MCF 10A (cell line): ENCODE measurements around the gene ALOX5. TPM values are rescaled to one million over a fixed set of nuclear protein-coding genes. Genes with fewer than 3 reads are reported as not detected.

Experiments used
- BruUV-seq: library from RNA; stranded (reverse); fragments of 400-500 nt; replicated peaks from 2 replicates; lab custom pipeline; 2021; lab: Mats Ljungman, UMichigan
- CTCF ChIA-PET: fragments of 300-600 bp; sonication (Branson Sonifier 250); formaldehyde crosslinking; extraction: SDS; loops from one replicate; lab custom pipeline; 2021; ENCODE audit warnings: antibody characterized with exemption, inconsistent platforms; lab: Yijun Ruan, JAX
- POLR2A ChIA-PET: fragments of 300-600, 350-650 bp; sonication (Branson Sonifier 250); formaldehyde crosslinking; extraction: SDS; loops from one replicate; lab custom pipeline; 2020; ENCODE audit warnings: antibody characterized with exemption, inconsistent platforms; lab: Yijun Ruan, JAX
- DNase-seq: peaks from one replicate; pipeline ENCODE4 v3.0.0-alpha.2; 2018; ENCODE audit not compliant: unreplicated experiment
- H3K27ac Mint-ChIP-seq: one replicate; pipeline ENCODE4 v1.8.0; 2022; ENCODE audit warnings: mild to moderate bottlenecking, low read depth, mixed read lengths; ENCODE audit not compliant: unreplicated experiment
- H3K27me3 Mint-ChIP-seq: one replicate; pipeline ENCODE4 v1.8.0; 2022; ENCODE audit warnings: mixed read lengths; ENCODE audit not compliant: insufficient read depth, unreplicated experiment
- H3K36me3 Mint-ChIP-seq: one replicate; pipeline ENCODE4 v1.8.0; 2022; ENCODE audit warnings: mild to moderate bottlenecking, moderate library complexity, mixed read lengths; ENCODE audit not compliant: insufficient read depth, unreplicated experiment
- H3K4me1 Mint-ChIP-seq: one replicate; pipeline ENCODE4 v1.8.0; 2022; ENCODE audit warnings: mixed read lengths; ENCODE audit not compliant: insufficient read depth, unreplicated experiment
- H3K4me3 Mint-ChIP-seq: one replicate; pipeline ENCODE4 v1.8.0; 2022; ENCODE audit warnings: mild to moderate bottlenecking, moderate library complexity, mixed read lengths; ENCODE audit not compliant: unreplicated experiment
- H3K9me3 Mint-ChIP-seq: one replicate; pipeline ENCODE4 v1.8.0; 2022; ENCODE audit warnings: mixed read lengths; ENCODE audit not compliant: unreplicated experiment
- intact Hi-C: fragments of 100-400 bp; cut with micrococcal nuclease; formaldehyde crosslinking; loops from 2 replicates; pipeline ENCODE4 v1.14.1; 2022
- total RNA-seq: library from RNA; stranded (reverse); gene quantifications from 2 replicates; pipeline ENCODE4 v1.2.3, GENCODE V29; 2022
- TF ChIP-seq, protein P1 (sequence below): fragments of 200-600 bp; IDR thresholded peaks from one replicate; pipeline ENCODE4 v1.8.0; 2022; ENCODE audit warnings: antibody characterized with exemption, mild to moderate bottlenecking; ENCODE audit not compliant: unreplicated experiment

Gene ALOX5
- total RNA-seq, 1 experiment from 2014 or later: not detected

DNA sequence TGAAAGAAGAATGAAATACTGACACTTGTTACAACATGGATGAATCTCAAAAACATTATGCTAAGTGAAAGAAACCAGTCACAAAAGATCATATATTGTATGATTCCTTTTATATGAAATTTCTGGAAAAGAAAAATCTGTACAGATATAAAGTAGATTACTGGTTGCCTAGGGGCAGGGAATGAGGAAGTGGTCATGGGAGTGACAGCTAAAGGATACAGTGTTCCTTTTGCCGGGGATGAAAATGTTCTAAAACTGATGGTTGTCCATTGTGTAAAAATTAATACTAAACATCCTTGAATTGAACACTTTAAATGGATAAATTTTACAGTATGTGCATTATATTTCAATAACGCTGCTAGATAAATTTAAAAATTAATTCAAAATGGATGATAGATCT lies 25.1 kb downstream of the ALOX5 start:
- H3K4me3 Mint-ChIP-seq: no peak overlapping the region
- no peak for DNase-seq
- ChIA-PET POLR2A (no interaction called here), CTCF (no interaction called here)
- no peaks in the 10 kb centered on the region for H3K36me3 Mint-ChIP-seq
- no TSS peak for BruUV-seq
- intact Hi-C loops: no loop called here
- no peaks in the 10 kb centered on the region for H3K9me3 Mint-ChIP-seq
- TF ChIP-seq, protein P1, sequence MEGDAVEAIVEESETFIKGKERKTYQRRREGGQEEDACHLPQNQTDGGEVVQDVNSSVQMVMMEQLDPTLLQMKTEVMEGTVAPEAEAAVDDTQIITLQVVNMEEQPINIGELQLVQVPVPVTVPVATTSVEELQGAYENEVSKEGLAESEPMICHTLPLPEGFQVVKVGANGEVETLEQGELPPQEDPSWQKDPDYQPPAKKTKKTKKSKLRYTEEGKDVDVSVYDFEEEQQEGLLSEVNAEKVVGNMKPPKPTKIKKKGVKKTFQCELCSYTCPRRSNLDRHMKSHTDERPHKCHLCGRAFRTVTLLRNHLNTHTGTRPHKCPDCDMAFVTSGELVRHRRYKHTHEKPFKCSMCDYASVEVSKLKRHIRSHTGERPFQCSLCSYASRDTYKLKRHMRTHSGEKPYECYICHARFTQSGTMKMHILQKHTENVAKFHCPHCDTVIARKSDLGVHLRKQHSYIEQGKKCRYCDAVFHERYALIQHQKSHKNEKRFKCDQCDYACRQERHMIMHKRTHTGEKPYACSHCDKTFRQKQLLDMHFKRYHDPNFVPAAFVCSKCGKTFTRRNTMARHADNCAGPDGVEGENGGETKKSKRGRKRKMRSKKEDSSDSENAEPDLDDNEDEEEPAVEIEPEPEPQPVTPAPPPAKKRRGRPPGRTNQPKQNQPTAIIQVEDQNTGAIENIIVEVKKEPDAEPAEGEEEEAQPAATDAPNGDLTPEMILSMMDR: no peak
- peaks cover 11% of the 10 kb centered on the region for H3K4me1 Mint-ChIP-seq
- no peak overlapping the region for H3K27ac Mint-ChIP-seq
- H3K27me3 Mint-ChIP-seq: peaks cover 33% of the 10 kb centered on the region

DNA sequence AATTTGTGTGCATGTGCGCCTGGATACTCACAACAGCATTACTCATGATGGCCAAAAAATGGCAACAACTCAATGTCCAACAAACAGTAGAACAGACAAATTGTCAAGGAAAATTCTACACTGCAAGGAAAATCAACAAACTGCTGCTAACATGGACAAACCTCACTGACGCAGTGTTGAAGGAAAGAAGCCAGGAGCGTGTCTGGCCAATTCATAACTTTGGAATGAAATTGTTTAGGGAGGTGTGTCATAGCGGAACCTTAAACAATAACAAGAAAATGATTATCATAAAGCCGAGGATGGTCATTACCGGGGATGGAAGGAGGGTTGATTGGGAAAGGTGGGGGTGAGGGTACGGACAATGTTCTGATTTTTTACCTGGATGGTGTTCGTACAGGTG lies 29.1 kb downstream of the ALOX5 start:
- ChIA-PET CTCF (interaction anchor here (0.6 kb wide), 1 partner anchor 1794 kb away, joined by 3 read pairs; no protein-coding TSS in a partner anchor), POLR2A (no interaction called here)
- Mint-ChIP-seq H3K9me3 (no peaks in the 10 kb centered on the region), H3K27me3 (peaks cover 66% of the 10 kb centered on the region), H3K27ac (no peak overlapping the region), H3K4me3 (no peak overlapping the region), H3K4me1 (peaks cover 11% of the 10 kb centered on the region), H3K36me3 (no peaks in the 10 kb centered on the region)
- BruUV-seq: no TSS peak
- DNase-seq: peak; percentile 25
- intact Hi-C loops: no loop called here
- TF ChIP-seq, protein P1: no peak

DNA sequence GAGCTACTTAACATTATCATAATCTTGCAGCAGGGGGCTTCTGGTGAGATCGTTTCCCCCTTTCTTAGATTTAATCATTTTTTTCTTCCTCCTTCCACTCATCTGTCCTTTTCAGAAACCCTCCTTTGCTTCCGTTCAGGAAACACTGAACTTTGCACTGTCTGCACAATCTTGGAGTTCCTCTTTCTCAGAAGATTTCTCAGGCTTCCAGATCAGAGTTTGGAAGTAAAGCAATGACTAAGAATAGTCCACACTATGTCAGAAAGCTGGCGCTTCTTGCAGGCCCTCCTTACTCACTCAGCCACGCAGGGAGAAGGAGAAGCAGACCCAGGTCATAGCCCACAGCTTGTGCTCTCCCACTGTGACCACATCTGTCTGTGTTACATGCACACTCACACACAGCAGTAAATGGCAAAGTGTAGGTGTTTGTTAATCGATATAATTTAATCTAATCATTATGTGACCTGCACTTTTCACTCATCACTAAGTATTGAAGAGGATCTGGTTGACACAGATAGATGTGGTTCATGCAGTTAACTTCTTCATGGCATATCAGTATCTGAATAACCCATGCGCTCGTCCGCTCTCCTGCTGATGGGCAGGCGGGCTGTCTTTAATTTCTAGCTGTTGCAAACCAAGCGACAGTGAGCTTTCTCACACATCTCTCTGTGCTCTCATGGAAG lies 30.2 kb downstream of the ALOX5 start:
- CTCF ChIA-PET: interaction anchor here (0.6 kb wide), 1 partner anchor 268 kb away, joined by 3 read pairs; the partner anchor contains the start of gene ZFAND4
- DNase-seq: no peak
- intact Hi-C loops: no loop called here
- Mint-ChIP-seq H3K4me1 (peaks cover 11% of the 10 kb centered on the region), H3K27ac (no peak overlapping the region), H3K4me3 (no peak overlapping the region), H3K9me3 (no peaks in the 10 kb centered on the region), H3K36me3 (no peaks in the 10 kb centered on the region), H3K27me3 (peaks cover 66% of the 10 kb centered on the region)
- BruUV-seq: no TSS peak
- TF ChIP-seq, protein P1: no peak
- POLR2A ChIA-PET: interaction anchor here (1.3 kb wide), 1 partner anchor 27 kb away, joined by 3 read pairs; no protein-coding TSS in a partner anchor

DNA sequence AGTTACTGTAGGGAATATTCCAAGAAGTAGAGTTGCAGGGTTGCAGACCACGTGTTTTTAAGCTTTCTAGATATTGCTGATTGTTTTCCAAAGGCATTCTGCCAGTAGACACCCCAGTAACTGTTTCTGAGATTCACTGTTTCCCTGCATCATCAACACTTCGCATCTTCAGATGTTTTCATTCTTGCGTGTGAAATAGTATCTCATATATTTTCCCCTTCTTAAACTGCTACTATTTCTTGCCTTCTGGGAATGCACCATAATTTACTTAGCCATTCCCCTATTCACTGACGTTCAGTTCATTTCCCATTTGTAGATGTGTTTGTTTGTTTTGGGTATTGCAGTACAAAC lies 30.7 kb downstream of the ALOX5 start:
- H3K4me1 Mint-ChIP-seq: peaks cover 11% of the 10 kb centered on the region
- no peak overlapping the region for H3K27ac Mint-ChIP-seq
- no peak overlapping the region for H3K4me3 Mint-ChIP-seq
- no peaks in the 10 kb centered on the region for H3K9me3 Mint-ChIP-seq
- no peaks in the 10 kb centered on the region for H3K36me3 Mint-ChIP-seq
- DNase-seq: no peak
- BruUV-seq: no TSS peak
- intact Hi-C loops: no loop called here
- peaks cover 67% of the 10 kb centered on the region for H3K27me3 Mint-ChIP-seq
- CTCF ChIA-PET: interaction anchor here (0.6 kb wide), 1 partner anchor 268 kb away, joined by 3 read pairs; the partner anchor contains the start of gene ZFAND4
- TF ChIP-seq, protein P1: no peak
- POLR2A ChIA-PET: interaction anchor here (1.3 kb wide), 1 partner anchor 26 kb away, joined by 3 read pairs; no protein-coding TSS in a partner anchor
